HG02759 (cell line): ENCODE data around the gene KRTAP9-6.
"Not testable (repeated sequence)": the region's sequence is repeated elsewhere in the genome, so short reads cannot be mapped to it uniquely, and the experiment has no call there.

ENCODE experiments used
- ATAC-seq: cut with Tn5 transposase; IDR thresholded peaks from one replicate; pipeline ENCODE4 v1.9.1; 2021; ENCODE audit warnings: mild to moderate bottlenecking, moderate library complexity; ENCODE audit not compliant: unreplicated experiment

The KRTAP9-6 gene

GRCh38 chr17:41265078-41265477 is at the start of gene KRTAP9-6:
Gene KRTAP9-6, plus strand, starts transcription at chr17:41265378. Its CDS starts 0 bp downstream, at chr17:41265378.
- ATAC-seq: no peak

GRCh38 chr17:41215681-41216080 is 49.5 kb upstream of the KRTAP9-6 start:
- no peak for ATAC-seq

- no peak for ATAC-seq
These were observed 41.4 kb upstream of the KRTAP9-6 start for GRCh38 chr17:41223821-41224220.

- ATAC-seq: no peak
These were observed 39.1 kb upstream of the KRTAP9-6 start for GRCh38 chr17:41226051-41226450.

- ATAC-seq: not testable (repeated sequence)
These were observed 38.5 kb upstream of the KRTAP9-6 start, which contains the start of gene KRTAP9-2 for GRCh38 chr17:41226598-41227095. Gene KRTAP9-2, plus strand, starts transcription at chr17:41226648. Its CDS starts 7 bp downstream, at chr17:41226655.

- no peak for ATAC-seq
These were observed 35.1 kb upstream of the KRTAP9-6 start for GRCh38 chr17:41230094-41230493.

- ATAC-seq: no peak
These were observed 33.4 kb upstream of the KRTAP9-6 start for GRCh38 chr17:41231731-41232130.

- not testable (repeated sequence) for ATAC-seq
These were observed 32.6 kb upstream of the KRTAP9-6 start, which contains the start of gene KRTAP9-3 for GRCh38 chr17:41232399-41233105. Gene KRTAP9-3, plus strand, starts transcription at chr17:41232449. Its CDS starts 53 bp downstream, at chr17:41232502.

GRCh38 chr17:41237116-41237515 is 28.1 kb upstream of the KRTAP9-6 start:
- not testable (repeated sequence) for ATAC-seq

GRCh38 chr17:41237949-41238437 is 27.2 kb upstream of the KRTAP9-6 start, which contains the start of gene KRTAP9-8:
Gene KRTAP9-8, plus strand, starts transcription at chr17:41237999. Its CDS starts 53 bp downstream, at chr17:41238052.
- not testable (repeated sequence) for ATAC-seq

- not testable (repeated sequence) for ATAC-seq
These were observed 18.0 kb upstream of the KRTAP9-6 start for GRCh38 chr17:41246995-41247787.

GRCh38 chr17:41249637-41250240 is 15.4 kb upstream of the KRTAP9-6 start, which contains the start of gene KRTAP9-4:
Gene KRTAP9-4, plus strand, starts transcription at chr17:41249687. Its CDS starts 34 bp downstream, at chr17:41249721.
- not testable (repeated sequence) for ATAC-seq

GRCh38 chr17:41251261-41251660 is 13.9 kb upstream of the KRTAP9-6 start:
- ATAC-seq: no peak

- no peak for ATAC-seq
These were observed 10.3 kb upstream of the KRTAP9-6 start for GRCh38 chr17:41254861-41255260.

- not testable (repeated sequence) for ATAC-seq
These were observed 9.5 kb upstream of the KRTAP9-6 start, which contains the start of gene KRTAP9-9 for GRCh38 chr17:41255381-41256290. Gene KRTAP9-9, plus strand, starts transcription at chr17:41255384.

- no peak for ATAC-seq
These were observed 8.9 kb upstream of the KRTAP9-6 start for GRCh38 chr17:41256291-41256685.

- ATAC-seq: no peak
These were observed 6.8 kb upstream of the KRTAP9-6 start for GRCh38 chr17:41258406-41258805.

GRCh38 chr17:41263212-41263611 is 2.0 kb upstream of the KRTAP9-6 start:
- no peak for ATAC-seq

GRCh38 chr17:41264599-41264998 is 579 bp upstream of the KRTAP9-6 start:
- ATAC-seq: no peak

GRCh38 chr17:41267711-41268110 is 2.5 kb downstream of the KRTAP9-6 start:
- ATAC-seq: no peak
